Adipose tissue (tissue), 3 donors: Measurements from ENCODE around the gene RARS1. TPM values are rescaled to one million over a fixed set of nuclear protein-coding genes. Genes with fewer than 3 reads are reported as not detected.

Experiments
- H3K27ac ChIP-seq: one replicate; pipeline ENCODE4 v1.5.1; 2013; ENCODE audit warnings: low read depth, low read length
- WGBS, 3 donors: extraction: QIAGEN DNeasy Blood & Tissue Kit; methylation state at CpG; one replicate each; pipeline ENCODE4 v1.1.7; 2013; 5-methylcytosine and 5-hydroxymethylcytosine counted together
- polyA plus RNA-seq, 3 donors: library from polyadenylated mRNA; stranded (reverse); fragments of 200-250 nt; gene quantifications; one replicate each; pipeline ENCODE4 v1.2.3, GENCODE V29; 2013
- donor health status: healthy with polysubstance abuse.
- donor health status: Bipolar disorder and iron deficiency.
- donor health status: healthy.

Gene RARS1
- polyA plus RNA-seq, 3 donors = 29.4 to 42.2 (median 30.4) TPM

DNA sequence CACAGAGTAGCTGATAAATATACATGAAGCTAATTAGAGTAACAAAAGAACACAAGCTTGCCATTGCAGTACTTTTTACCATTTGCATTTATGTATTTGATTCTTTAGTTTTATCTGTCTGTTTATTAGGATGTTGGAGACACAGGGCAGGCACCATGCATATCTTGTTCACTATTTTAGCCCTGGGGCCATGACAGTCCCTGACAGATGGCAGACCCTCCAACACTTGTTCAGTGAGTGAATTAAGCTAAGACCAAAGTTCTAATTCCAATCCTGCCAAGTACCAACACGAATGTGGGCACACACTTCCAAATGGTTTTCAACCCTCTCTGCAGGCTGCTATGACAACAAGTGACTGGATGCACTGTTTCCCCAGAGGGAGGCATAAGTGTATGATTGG is 12.0 kb upstream of the RARS1 start:
- WGBS, 3 donors = 52 to 77% (median 76%) methylated on average over 1 of the region's 1 CpG
- H3K27ac ChIP-seq = no peak overlapping the region

DNA sequence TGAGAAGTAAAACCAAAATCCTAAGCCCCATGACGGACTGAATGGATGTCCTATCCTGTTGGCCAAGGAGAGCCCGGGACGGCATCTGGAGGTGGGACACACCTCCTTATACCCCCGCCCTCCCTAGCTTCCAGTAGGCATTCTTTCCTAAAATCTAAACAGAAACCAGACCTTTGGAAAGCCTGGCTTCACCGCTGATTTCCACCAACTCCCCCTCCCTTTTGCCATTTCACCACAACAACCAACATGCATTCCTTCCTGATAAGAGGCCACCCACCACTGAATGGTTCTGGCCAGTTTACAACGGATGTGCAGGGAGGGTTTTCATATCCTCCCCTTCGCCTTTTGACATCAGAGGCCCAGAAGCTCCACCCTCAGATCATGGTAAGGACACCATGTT is 9.2 kb upstream of the RARS1 start:
- WGBS, 3 donors = 37 to 50% (median 41%) methylated on average over 7 of the region's 7 CpGs
- no peak overlapping the region for H3K27ac ChIP-seq

DNA sequence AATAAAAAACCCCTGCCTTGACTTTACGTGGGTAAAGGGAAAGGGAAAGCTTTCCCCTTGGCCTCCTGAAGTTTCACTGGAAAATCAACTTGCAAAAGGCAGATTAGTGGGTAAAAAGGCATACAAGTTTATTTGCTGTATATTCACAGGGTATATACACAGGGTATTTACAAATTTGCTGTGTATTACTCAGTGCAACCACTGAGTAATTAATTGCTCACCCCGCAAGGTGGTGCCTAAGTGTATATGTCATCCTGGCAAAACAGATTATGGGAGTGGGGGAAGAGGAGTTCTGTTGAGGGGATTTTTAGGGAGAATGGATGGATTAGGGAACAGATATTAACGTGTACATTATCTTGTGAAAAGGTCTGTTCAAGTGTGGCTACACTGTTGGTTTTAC is 7.1 kb upstream of the RARS1 start:
- H3K27ac ChIP-seq = no peak overlapping the region
- 71 to 83% (median 80%) methylated on average over 3 of the region's 3 CpGs for WGBS, 3 donors

DNA sequence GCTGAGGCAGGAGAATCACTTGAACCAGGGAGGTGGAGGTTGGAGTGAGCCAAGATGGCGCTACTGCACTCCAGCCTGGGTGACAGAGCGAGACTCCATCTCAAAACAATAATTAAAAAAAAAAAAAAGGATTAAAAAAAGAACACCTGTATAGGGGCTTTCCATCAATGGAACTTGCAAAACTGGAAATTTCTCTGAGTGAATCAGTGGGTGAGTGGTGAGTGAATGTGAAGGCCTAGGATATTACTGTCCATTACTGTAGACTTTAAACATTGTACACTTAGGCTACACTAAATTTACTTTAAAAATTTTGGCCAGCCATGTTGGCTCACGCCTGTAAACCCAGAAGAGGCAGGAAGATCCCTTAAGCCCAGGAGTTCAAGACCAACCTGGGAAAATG is 5.7 kb upstream of the RARS1 start:
- WGBS, 3 donors = 84 to 95% (median 85%) methylated on average over 3 of the region's 3 CpGs
- H3K27ac ChIP-seq = no peak overlapping the region

DNA sequence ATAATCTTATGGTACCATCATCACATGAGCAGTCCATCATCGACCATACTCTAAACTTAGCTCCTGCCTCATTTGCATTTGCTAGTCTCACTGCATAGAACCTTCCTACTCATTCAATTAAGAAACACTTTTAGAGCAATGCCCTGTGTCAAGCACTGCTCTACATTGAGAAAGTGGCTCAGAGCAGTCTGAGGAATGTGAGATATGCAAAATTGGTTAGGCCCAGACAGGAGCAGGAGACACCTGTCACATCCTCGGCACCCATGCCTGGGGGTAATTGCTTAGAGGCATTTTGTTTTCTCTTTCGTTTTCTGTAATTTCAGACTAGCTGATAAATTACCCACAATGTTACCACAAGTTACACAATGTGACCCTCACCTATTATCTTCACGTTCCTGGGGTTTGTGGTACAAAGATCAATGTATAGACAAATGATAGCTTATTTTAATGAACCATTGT is 4.9 kb upstream of the RARS1 start:
- WGBS, 3 donors = 39 to 63% (median 41%) methylated on average over 4 of the region's 4 CpGs
- no peak overlapping the region for H3K27ac ChIP-seq

DNA sequence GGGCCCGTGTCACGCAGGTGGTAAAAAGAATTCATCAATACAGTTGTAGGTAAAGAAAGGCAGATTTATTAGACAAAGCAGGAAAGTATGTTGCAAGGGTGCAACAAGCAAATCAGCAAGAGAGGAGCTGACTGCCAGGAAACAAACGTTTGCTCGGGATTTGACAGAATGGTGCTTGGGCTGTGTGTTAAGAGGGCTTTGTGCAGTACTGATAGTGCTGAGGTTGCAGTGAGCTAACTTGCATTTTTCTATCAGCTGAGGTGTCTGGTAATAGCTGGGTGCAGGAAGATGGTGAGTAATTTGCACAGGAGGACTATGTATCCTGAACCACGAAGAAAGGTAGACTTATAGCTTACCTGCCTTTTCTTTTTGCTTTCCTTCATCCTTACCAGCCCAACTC is 3.9 kb upstream of the RARS1 start:
- H3K27ac ChIP-seq = no peak overlapping the region
- WGBS, 3 donors = 50 to 72% (median 71%) methylated on average over 5 of the region's 5 CpGs

DNA sequence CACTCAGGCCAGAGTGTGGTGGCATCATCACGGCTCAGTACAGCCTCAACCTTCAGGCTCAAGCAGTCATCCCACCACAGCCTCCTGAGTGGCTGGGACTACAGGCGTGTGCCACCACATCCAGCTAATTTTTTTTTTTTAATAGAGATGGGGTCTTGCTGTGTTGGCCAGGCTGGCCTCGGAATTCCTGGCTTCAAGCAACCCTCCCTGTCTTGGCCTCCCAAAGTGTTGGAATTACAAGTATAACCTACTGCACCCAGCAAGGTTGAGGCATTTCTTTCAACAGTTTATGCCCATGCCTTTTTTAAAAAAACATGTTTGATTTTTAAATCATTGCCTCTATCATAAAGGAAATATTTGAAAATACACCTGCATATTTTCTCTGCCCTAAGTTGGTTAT is 2.8 kb downstream of the RARS1 start:
- no peak overlapping the region for H3K27ac ChIP-seq
- 94 to 96% (median 96%) methylated on average over 3 of the region's 3 CpGs for WGBS, 3 donors

DNA sequence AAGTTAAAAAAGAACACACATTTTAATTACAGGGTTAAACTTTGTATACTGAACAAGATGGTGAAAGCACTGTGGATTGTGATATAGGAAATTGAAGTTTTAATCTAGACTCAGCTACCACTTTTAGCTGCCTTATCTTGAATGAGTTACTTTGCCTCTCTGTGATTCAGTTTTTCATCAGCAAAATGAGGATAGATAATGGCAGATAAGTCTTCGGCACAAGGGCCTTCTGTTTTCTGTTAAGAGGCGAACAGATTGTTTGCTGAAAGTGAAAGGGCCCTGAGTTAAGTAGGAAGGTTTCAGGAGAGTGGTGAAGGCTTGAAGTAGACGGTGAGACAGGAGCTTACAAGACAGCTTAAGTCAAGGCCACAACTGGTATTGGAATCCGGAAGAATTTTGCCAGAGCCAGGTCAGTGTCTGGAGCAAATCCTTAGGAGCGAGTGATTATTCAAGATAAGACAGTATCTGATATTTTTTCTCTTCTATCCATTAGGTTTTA is 7.8 kb downstream of the RARS1 start:
- WGBS, 3 donors = 83 to 95% (median 91%) methylated on average over 5 of the region's 5 CpGs
- no peak overlapping the region for H3K27ac ChIP-seq

DNA sequence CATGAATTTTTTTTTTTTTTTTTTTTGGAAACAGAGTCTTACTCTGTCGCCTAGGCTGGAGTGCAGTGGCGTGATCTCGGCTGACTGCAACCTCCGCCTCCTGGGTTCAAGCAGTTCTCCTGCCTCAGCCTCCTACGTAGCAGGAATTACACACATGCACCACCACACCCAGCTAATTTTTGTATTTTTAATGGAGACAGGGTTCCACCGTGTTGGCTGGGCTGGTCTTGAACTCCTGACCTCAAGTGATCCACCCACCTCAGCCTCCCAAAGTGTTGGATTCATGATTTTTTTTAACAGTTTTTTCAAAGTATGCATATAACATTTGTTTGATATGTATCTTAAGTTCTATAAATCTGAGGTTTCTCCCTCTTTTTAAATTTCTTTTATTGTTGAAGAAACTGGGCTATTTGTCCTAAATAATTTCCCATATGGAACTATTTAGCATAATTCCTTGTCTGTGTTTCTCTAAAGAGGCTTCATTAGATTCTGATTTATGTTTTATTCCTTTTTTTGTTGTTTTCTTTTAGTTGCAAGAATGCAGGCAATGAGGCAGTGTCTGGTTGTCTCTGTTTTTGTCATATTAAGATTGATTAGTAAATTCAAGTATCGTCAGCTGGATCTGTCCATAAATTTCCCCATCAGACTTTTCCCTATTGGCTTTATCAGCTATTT is 16.4 kb downstream of the RARS1 start:
- 91 to 94% (median 91%) methylated on average over 7 of the region's 7 CpGs for WGBS, 3 donors

DNA sequence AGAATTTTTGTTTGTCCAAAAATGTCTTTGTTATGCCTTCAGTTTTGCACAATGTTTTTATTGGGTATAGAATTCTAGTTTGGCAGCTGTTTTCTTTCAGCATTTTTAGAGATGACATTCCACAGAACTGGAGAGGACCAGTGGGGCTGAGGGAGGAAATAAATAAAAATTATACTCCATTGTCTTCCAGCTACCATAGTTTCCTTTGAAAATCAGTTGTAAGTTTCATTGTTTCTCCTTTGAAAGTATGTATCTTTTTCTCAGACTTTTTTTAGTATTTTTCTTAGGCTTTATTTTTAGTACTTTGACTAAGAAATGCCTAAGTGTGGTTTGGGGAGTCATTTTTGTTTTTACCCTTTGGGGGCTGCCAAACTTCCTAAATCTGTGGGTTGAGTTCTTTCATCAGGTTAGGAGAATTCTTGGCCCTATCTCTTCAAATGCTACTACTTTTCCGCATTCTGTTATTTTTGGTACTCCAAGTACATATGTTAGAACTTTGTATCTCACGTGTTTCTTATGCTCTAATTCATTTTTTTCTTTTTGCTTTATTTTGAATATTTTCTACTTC is 27.7 kb downstream of the RARS1 start:
- no peak overlapping the region for H3K27ac ChIP-seq
- 97 to 99% (median 98%) methylated on average over 2 of the region's 2 CpGs for WGBS, 3 donors

More for the DNA sequence above, 16.4 kb downstream of the RARS1 start:
- H3K27ac ChIP-seq = no peak overlapping the region

DNA sequence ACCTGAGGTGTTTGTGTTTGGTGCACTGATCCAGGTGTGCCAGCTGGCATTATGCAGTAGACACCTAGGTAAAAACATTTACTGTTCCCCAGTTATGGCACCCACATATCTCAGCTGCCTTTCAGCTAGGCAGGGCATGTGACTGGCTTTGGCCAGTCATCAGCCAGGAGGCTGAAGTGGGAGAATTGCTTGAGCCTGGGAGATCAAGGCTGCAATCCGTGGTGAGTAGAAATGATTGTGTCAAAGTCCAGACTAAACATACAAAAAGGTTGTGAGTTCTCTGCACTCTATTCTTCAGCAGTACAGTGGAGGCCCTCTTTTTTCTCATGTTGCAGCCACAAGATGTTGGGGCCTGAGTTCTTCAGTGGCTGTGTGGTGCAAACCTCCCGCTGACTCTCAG is 39.6 kb downstream of the RARS1 start:
- H3K27ac ChIP-seq = no peak overlapping the region
- WGBS, 3 donors = 60 to 79% (median 68%) methylated on average over 2 of the region's 2 CpGs

DNA sequence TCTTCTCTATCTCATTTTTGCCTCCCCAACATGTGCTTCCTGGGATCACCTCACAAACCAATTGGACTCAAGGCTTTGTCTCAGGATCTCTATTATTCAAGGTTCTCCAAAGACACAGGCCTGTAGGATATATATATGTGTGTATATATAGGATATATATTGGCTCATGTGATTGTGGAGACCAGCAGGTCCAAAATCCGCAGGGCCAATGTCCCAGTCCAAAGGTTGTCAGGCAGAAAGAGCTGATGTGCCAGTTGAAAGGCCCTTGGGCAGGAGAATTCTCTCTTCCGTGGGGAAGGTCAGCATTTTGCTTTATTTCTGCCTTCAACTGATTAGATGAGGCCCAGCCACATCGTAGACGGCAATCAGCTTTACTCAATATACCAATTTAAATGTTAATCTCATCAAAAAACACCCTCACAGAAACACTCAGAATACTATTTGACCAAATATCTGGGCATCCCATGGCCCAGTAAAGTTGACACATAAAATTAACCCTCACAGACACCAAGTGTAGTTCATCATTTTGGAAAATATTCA is 41.6 kb downstream of the RARS1 start:
- 84 to 93% (median 88%) methylated on average over 4 of the region's 4 CpGs for WGBS, 3 donors
- H3K27ac ChIP-seq = no peak overlapping the region

DNA sequence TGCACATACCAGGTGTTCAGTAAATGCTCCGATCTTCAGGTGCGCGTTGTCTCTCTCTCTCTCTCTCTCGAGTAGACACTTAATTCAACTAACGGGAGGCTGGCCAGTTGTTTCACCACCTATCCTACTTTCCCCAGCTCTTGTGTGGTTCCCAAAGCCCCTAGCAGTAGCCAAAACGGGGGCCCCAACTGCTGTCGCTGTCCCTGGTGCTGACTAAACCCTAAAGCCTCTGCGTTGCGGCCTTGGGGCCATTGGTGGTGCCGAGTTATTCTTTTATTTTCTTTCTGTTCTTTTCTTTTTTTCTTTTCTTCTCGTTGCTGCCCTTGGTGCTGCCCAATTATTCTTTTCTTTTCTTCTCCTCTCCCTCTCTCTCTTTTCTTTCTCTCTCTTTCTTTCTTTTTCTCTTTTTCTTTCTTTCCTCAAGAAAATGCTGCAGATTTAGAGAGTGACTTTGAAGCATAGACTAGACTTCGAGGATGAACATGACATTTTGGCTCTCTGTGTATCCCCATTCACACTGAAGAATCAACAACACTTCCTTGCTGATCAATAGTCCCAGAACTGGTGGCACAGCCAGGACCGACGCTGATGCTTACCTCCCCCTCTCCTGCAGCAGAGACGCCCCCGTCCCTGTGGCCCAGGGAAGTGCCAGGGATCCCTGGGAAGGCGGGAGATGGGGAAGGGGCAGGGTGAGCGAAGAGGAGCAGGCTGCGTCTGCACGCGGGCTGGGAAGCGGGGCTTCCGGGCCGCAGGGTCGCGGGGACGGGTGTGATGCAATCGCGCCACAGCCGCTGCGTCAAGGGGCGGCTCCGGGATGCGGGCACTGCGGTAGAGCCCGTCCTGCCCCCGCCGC is 42.5 kb downstream of the RARS1 start, which contains the start of gene FBLL1:
Gene FBLL1 (plus strand): TSS at position 785 of the 853 bp plus-strand sequence. CDS start 200 bp downstream, outside the sequence.
- WGBS, 3 donors = 12 to 17% (median 16%) methylated on average over 29 to 38 of the region's 38 CpGs

DNA sequence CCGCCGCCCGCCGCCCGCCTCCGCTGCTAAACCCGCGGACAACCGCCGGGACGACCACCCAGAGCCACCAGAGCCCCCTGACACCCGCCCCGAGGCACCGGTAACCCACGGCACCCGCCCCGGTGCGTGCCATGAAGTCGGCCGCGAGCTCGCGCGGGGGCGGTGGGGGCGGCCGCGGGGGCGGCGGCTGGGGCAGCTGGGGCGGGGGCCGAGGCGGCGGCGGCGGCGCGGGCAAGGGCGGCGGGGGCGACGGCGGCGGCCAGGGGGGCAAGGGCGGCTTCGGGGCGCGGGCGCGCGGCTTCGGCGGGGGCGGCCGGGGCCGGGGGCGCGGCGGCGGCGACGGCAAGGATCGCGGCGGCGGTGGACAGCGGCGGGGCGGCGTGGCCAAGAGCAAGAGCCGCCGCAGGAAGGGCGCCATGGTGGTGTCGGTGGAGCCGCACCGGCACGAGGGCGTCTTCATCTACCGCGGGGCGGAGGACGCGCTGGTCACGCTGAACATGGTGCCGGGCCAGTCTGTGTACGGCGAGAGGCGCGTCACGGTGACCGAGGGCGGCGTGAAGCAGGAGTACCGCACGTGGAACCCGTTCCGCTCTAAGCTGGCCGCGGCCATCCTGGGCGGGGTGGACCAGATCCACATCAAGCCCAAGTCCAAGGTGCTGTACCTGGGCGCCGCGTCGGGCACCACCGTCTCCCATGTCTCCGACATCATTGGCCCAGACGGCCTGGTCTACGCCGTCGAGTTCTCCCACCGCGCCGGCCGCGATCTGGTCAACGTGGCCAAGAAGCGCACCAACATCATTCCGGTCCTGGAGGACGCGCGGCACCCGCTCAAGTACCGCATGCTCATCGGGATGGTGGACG is 43.3 kb downstream of the RARS1 start:
- 15 to 19% (median 16%) methylated on average over 75 to 120 of the region's 125 CpGs for WGBS, 3 donors
- H3K27ac ChIP-seq = no peak overlapping the region

More for the DNA sequence above, 42.5 kb downstream of the RARS1 start, which contains the start of gene FBLL1:
- H3K27ac ChIP-seq = no peak within 1 kb of the TSS

DNA sequence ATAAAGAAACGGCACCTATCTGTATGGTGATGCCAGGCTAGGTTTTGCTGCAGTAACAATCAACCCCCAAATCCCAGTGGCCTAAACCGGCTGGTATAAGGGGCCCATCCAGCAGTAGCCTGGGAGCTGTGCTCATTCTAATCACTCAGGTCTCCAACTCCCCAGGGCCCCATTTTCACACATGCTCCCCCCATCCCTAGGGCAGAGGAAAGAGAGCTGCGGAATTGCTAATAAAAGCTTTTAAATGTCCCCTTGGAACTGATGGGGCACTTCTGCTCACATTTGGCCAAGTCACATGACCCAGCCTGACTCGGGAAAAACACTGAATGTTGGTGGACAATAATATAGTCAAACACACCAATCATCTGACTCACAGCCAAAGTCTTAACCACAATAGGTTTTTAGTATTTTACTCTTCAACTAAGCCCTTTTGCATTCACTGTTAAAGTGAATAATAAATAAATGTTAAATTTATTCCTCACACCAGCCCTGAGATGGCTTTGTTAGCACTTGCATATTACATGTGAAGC is 44.4 kb downstream of the RARS1 start:
- WGBS, 3 donors = 67 to 75% (median 71%) methylated on average over 4 of the region's 4 CpGs
- no peak overlapping the region for H3K27ac ChIP-seq

DNA sequence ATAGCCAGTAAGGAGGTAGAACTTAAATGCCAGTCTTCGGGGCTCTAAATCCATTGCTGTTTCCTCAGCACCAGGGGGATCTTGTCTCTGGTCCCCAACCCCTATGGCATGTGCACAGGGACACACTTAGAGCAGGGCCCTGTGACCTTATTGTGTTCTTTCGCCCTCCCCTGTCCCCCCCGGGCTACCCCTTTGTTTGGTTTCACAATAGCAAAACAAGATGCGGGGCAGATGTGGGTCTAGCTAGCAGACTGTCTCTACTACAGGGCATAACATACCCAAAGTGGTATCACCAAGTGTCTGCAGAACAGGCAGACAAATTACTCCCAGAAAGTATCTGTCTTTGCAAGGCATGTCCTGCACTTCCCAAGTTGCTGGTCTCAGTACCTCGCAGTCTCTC is 44.9 kb downstream of the RARS1 start:
- H3K27ac ChIP-seq = no peak overlapping the region
- WGBS, 3 donors = 77 to 89% (median 83%) methylated on average over 5 of the region's 5 CpGs

DNA sequence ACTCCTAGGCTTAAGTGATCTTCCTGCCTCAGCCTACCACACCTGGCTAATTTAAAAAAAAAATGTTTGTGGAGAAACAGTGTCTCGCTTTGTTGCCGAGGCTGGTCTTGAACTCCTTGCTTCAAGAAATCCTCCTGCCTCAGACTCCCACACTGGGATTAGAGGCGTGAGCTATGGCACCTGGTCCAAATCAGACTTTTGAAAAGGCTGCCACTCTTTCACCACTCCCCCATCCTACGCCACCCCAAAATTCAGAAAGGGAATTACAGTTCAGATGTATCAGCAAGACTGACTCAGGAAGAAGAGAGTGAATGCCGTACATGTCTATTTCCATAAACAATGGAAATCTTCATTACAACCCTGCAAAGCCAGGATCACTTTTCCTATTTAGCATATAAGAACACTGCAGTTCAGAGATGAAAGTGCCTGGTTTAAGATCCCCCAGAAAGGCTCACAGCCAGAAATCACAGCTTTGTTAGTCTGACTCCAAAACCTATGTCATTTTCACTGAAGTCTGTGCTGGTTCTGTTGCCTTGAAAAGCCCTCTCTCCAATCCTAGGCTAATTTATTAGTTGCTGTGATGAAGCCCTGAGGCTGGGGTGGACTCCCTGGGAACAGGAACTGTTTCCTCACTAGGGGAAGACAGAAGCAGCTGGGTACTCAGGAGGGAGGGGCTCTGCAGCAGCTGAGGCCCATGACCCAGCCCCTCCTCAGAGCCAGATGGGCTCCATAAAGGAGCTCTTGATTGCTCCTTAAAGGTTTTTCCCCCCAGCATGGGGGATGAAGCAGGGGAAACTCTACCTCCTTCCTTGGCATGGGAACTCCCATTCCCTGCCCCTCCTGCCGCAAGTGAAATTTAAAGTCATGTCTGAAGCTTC is 46.0 kb downstream of the RARS1 start:
- WGBS, 3 donors = 69 to 74% (median 69%) methylated on average over 6 of the region's 6 CpGs

More for the DNA sequence above, 46.0 kb downstream of the RARS1 start:
- no peak overlapping the region for H3K27ac ChIP-seq
